H1 (cell line): ENCODE data around the gene RTCB.

Experiments
- CTCF ChIP-seq, 3 experiments: IDR thresholded peaks; 1 replicate in 2 of 3; 2 replicates in 1 of 3; pipeline versions ENCODE4 v1.5.1 to v1.6.1; 2011; ENCODE audit warnings: low read length in 3 of 3, mild to moderate bottlenecking in 3 of 3, inconsistent platforms in 2 of 3, low read depth in 1 of 3, moderate library complexity in 1 of 3; ENCODE audit not compliant: insufficient read depth in 1 of 3; ENCODE audit errors: control extremely low read depth in 1 of 3
- SP1 ChIP-seq: IDR thresholded peaks from 2 replicates; pipeline ENCODE4 v1.6.1; 2011; ENCODE audit warnings: low read depth, low read length
- TF ChIP-seq, protein P1 (sequence below): IDR thresholded peaks from 2 replicates; pipeline ENCODE4 v1.6.1; 2011; ENCODE audit warnings: low read length, improper control_type of control experiment

GRCh38 chr22:32446321-32446720, 34.3 kb upstream of the RTCB start:
- TF ChIP-seq SP1 (no peak), CTCF (IDR thresholded peaks at IDR 0.05; ENCODE audit: control extremely low read depth in 1 of 3, insufficient read depth in 1 of 3, low read depth in 1 of 3, low read length in 3 of 3) (no peak)
- TF ChIP-seq, protein P1, sequence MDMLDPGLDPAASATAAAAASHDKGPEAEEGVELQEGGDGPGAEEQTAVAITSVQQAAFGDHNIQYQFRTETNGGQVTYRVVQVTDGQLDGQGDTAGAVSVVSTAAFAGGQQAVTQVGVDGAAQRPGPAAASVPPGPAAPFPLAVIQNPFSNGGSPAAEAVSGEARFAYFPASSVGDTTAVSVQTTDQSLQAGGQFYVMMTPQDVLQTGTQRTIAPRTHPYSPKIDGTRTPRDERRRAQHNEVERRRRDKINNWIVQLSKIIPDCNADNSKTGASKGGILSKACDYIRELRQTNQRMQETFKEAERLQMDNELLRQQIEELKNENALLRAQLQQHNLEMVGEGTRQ: no peak
